NT2/D1 (cell line): ENCODE data around the gene ZHX3.

Source experiments
- SUZ12 ChIP-seq: IDR thresholded peaks from 2 replicates; pipeline ENCODE4 v1.6.1; 2011; ENCODE audit not compliant: insufficient read length, insufficient read depth; ENCODE audit errors: extremely low read depth
- YY1 ChIP-seq: IDR thresholded peaks from 2 replicates; pipeline ENCODE4 v1.6.1; 2011; ENCODE audit not compliant: insufficient read length, insufficient read depth
- ZNF274 ChIP-seq: IDR thresholded peaks from 2 replicates; pipeline ENCODE4 v1.6.1; 2011; ENCODE audit warnings: mild to moderate bottlenecking, low read depth, low read length

DNA sequence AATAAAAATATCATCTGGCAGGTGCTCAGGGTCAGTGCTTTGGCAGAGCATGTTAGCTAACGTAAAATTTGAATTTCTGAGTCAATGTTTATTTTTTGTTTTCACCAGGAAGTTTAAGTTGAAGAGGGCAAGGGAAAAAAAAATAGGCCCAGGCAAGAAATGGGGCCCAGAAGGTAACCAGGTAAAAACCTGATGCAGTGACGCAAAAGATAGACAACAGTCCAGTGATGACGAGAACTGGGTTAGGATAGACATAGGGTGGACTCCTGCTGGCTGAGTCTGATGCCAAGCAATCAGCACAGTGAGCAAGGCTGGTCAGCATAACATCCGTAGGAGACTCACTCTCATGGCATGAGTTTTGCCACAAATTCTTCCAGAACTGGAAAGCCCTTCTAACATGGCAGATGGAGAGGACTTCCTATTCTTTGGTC, 42.2 kb downstream of the ZHX3 start:
- no peak for TF ChIP-seq ZNF274
- no peak for TF ChIP-seq YY1
- no peak for TF ChIP-seq SUZ12
